Heart left ventricle (tissue), 16 donors: ENCODE measurements around the gene C9orf43. TPM values are rescaled to one million over a fixed set of nuclear protein-coding genes. Genes with fewer than 3 reads are reported as not detected.
A peak's percentile ranks its signal among the peaks of the same experiment; 100 is the strongest.
"Not testable (repeated sequence)": the region's sequence is repeated elsewhere in the genome, so short reads cannot be mapped to it uniquely, and the experiment has no call there.

ENCODE experiments used
- ATAC-seq, 4 donors: fragments of 200-7000 bp; cut with Tn5 transposase; one replicate each; pipeline ENCODE4 v1.9.1; 2020 to 2022; ENCODE audit warnings: moderate library complexity in 4 of 4, mild to moderate bottlenecking in 3 of 4, moderate number of reproducible peaks in 1 of 4
- DNase-seq, 5 donors: peaks; one replicate each; pipeline ENCODE4 v3.0.0-alpha.2; 2020
- H3K27ac ChIP-seq, 12 donors: fragments of 200-600 bp; sonication (generic) in 4 of 12; one replicate each; pipeline versions ENCODE4 v1.5.0 to v1.8.0; 2016 to 2022; ENCODE audit warnings: mild to moderate bottlenecking in 2 of 12
- H3K27me3 ChIP-seq, 9 donors: fragments of 200-600 bp; sonication (generic) in 2 of 9; one replicate each; pipeline versions ENCODE4 v1.5.1 to v1.8.0; 2016 to 2022; ENCODE audit warnings: mild to moderate bottlenecking in 3 of 9
- H3K36me3 ChIP-seq, 9 donors: fragments of 200-600 bp; sonication (generic) in 2 of 9; one replicate each; pipeline versions ENCODE4 v1.5.0 to v1.8.0; 2018 to 2022; ENCODE audit warnings: mild to moderate bottlenecking in 2 of 9
- H3K4me1 ChIP-seq, 12 donors: fragments of 200-600 bp; sonication (generic) in 4 of 12; one replicate each; pipeline versions ENCODE4 v1.5.0 to v1.8.0; 2016 to 2022; ENCODE audit warnings: mild to moderate bottlenecking in 3 of 12
- H3K4me3 ChIP-seq, 12 donors: fragments of 200-600 bp; sonication (generic) in 4 of 12; one replicate each; pipeline versions ENCODE4 v1.5.0 to v1.8.0; 2017 to 2022; ENCODE audit warnings: mild to moderate bottlenecking in 9 of 12, moderate library complexity in 4 of 12
- H3K9me3 ChIP-seq, 12 donors: fragments of 200-600 bp; sonication (generic) in 4 of 12; one replicate each; pipeline versions ENCODE4 v1.5.0 to v1.8.0; 2016 to 2022; ENCODE audit warnings: mild to moderate bottlenecking in 1 of 12
- POLR2A ChIP-seq, 2 donors: fragments of 450-650 bp; IDR thresholded peaks; one replicate each; pipeline ENCODE4 v1.6.1; 2017; ENCODE audit warnings: antibody characterized with exemption in 2 of 2, mild to moderate bottlenecking in 2 of 2, moderate library complexity in 2 of 2
- WGBS, 4 donors: extraction: QIAGEN DNeasy Blood & Tissue Kit in 2 of 4; methylation state at CpG; one replicate each; pipeline versions ENCODE4 v1.1.5 to v1.1.7; 2013 to 2018; 5-methylcytosine and 5-hydroxymethylcytosine counted together
- intact Hi-C, 10 donors: fragments of 100-400 bp; cut with DNase I; formaldehyde crosslinking; loops; one replicate each; pipeline versions ENCODE4 v1.11.1 to v1.14.2; 2022
- polyA plus RNA-seq, 2 donors: library from polyadenylated mRNA; stranded (reverse); fragments of 200-250 nt; gene quantifications; one replicate each; pipeline ENCODE4 v1.2.3, GENCODE V29; 2013
- total RNA-seq, 9 donors: library from RNA; depleted of rRNA in 2 of 9; stranded (reverse); fragments of >200 nt in 2 of 9; fragmentation: NEBNext Ultra II Directional in 3 of 9; extraction: Animal tissue kit (Norgen Biotek cat#: 25700) in 3 of 9; gene quantifications; one replicate each; pipeline versions ENCODE4 v1.1.0 to v1.2.4, GENCODE V29; 2016 to 2023
- TF ChIP-seq, protein P1 (sequence below), 12 donors: fragments of 200-600 bp; sonication (generic) in 4 of 12; IDR thresholded peaks; one replicate each; pipeline versions ENCODE4 v1.5.0 to v1.8.0; 2018 to 2022; ENCODE audit warnings: antibody characterized with exemption in 12 of 12, mild to moderate bottlenecking in 5 of 12
- donor health status: ischemic (EF 13 %, LVEDD 7.1; RV severe dilation, severe dysfunction).
- donor health status: healthy with polysubstance abuse.
- donor health status: DM: no; HTN: yes; CAD: no.
- donor health status: DM: no; HTN: no; CAD: no.
- donor health status: ischemic (EF 25% LVEDD 6.9; RV normal size, moderate dysfunction).
- donor health status: ischemic (EF 25% LVEDD 5.7; RV mildly dilated, moderate dysfunction).
- donor health status: healthy.
- donor health status: DM: yes; HTN: yes; CAD: no.
- donor health status: ischemic (EF 35%, LVEDD 5.7; RV mildly dilated, moderate dysfunction).
- donor health status: nonischemic (EF 11% LVEDD 7.7; RV severe dilation, severe dysfunction).
- donor health status: DM: yes; HTN: yes; CAD: no.
- donor health status: PGD.
- donor health status: ischemic (EF 29% LVEDD 5.4; RV normal size, mild dysfunction).
- donor health status: nonischemic (EF 23%, LVEDD 6.1; RV moderate dilation, normal function).

The C9orf43 gene
- total and polyA plus RNA-seq, 11 donors, result 0.14 to 0.93 (median 0.25) TPM; not detected in 5

GRCh38 chr9:113403646-113404045 is 6.9 kb upstream of the C9orf43 start:
- H3K4me1 ChIP-seq, result peaks cover 0 to 58% (median 21%) of the 10 kb centered on the region in 12 donors
- TF ChIP-seq, protein P1, sequence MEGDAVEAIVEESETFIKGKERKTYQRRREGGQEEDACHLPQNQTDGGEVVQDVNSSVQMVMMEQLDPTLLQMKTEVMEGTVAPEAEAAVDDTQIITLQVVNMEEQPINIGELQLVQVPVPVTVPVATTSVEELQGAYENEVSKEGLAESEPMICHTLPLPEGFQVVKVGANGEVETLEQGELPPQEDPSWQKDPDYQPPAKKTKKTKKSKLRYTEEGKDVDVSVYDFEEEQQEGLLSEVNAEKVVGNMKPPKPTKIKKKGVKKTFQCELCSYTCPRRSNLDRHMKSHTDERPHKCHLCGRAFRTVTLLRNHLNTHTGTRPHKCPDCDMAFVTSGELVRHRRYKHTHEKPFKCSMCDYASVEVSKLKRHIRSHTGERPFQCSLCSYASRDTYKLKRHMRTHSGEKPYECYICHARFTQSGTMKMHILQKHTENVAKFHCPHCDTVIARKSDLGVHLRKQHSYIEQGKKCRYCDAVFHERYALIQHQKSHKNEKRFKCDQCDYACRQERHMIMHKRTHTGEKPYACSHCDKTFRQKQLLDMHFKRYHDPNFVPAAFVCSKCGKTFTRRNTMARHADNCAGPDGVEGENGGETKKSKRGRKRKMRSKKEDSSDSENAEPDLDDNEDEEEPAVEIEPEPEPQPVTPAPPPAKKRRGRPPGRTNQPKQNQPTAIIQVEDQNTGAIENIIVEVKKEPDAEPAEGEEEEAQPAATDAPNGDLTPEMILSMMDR (IDR thresholded peaks at IDR 0.05), result no peak
- no peak for TF ChIP-seq POLR2A (IDR thresholded peaks at IDR 0.05)
- H3K36me3 ChIP-seq, result peaks cover 0 to 17% (median 14%) of the 10 kb centered on the region in 9 donors
- H3K9me3 ChIP-seq, result no peaks in the 10 kb centered on the region
- DNase-seq (no peak), ATAC-seq (no peak)
- H3K27ac ChIP-seq, result peak overlapping the region in 1 of 12 donors; percentile 62
- intact Hi-C loops, result loop anchor here in 8 of 10 donors (5.0 to 10.0 kb wide), 7 partner anchors 61 to 251 kb away; partner anchors contain the start of genes CDC26 (in 4 of the 8), PRPF4 (in 4 of the 8), WDR31 (in 2 of the 8) and SLC31A2 (in 1 of the 8)
- no peaks in the 10 kb centered on the region for H3K27me3 ChIP-seq
- 78 to 86% (median 83%) methylated on average over 2 of the region's 2 CpGs for WGBS, 4 donors
- no peak overlapping the region for H3K4me3 ChIP-seq

- intact Hi-C loops, result loop anchor here in 7 of 10 donors (2.0 to 10.0 kb wide), 4 partner anchors 94 to 132 kb away; partner anchors contain the start of genes CDC26 (in 4 of the 7) and PRPF4 (in 4 of the 7)
- H3K36me3 ChIP-seq, result peaks cover 0 to 23% (median 18%) of the 10 kb centered on the region in 9 donors
- peak overlapping the region in 4 of 12 donors; percentile 13 to 52 (median 34) for H3K27ac ChIP-seq
- not testable (repeated sequence) for DNase-seq, H3K4me3 ChIP-seq, ATAC-seq, H3K27me3 ChIP-seq, H3K9me3 ChIP-seq
- 84 to 92% (median 87%) methylated on average over 9 of the region's 9 CpGs for WGBS, 4 donors
- peaks cover 0 to 49% (median 13%) of the 10 kb centered on the region in 12 donors for H3K4me1 ChIP-seq
These were observed 4.2 kb upstream of the C9orf43 start for GRCh38 chr9:113406353-113406752.

DNA sequence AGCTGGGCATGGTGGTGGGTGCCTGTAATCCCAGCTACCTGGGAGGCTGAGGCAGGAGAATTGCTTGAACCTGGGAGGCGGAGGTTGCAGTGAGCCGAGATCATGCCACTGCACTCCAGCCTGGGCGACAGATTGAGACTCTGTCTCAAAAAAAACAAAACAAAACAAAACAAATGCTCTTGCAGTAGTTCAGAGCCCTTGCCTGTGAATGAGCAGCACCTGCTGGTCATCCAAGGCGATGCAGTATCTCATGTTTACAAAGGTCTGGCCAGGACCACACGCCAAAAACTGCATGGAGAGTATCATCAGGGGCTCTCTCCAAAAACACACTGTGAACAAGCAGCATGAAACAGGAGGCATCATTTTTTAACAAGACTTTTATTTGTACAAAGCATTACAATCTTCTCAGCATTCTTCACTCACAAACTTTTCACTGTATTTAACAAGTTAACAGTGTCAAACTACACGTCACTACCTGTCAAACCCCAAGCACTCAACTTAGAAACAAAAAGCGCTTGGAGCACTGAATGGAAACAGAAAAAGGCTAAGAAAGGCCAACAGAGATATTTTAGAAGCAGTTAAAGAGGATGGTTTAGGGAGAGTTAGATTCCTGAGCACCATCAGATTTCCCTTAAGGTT is 3.6 kb upstream of the C9orf43 start:
- 23 to 29% (median 26%) methylated on average over 7 of the region's 7 CpGs for WGBS, 4 donors
- H3K27ac ChIP-seq, result peak overlapping the region in 4 of 12 donors; percentile 13 to 52 (median 34)
- TF ChIP-seq, protein P1 (IDR thresholded peaks at IDR 0.05), result peak; percentile 63 to 81 (median 72)
- H3K27me3 ChIP-seq, H3K9me3 ChIP-seq, H3K4me3 ChIP-seq: not testable (repeated sequence)
- peaks cover 0 to 23% (median 18%) of the 10 kb centered on the region in 9 donors for H3K36me3 ChIP-seq
- H3K4me1 ChIP-seq, result peaks cover 0 to 44% (median 12%) of the 10 kb centered on the region in 12 donors
- peak in 1 of 4 donors; percentile 13 for ATAC-seq
- DNase-seq, result peak; percentile 37 to 72 (median 57)
- intact Hi-C loops, result loop anchor here in 7 of 10 donors (2.0 to 10.0 kb wide), 4 partner anchors 95 to 132 kb away; partner anchors contain the start of genes CDC26 (in 4 of the 7) and PRPF4 (in 4 of the 7)

GRCh38 chr9:113409481-113409880 is 1.1 kb upstream of the C9orf43 start:
- 42 to 49% (median 47%) methylated on average over 10 of the region's 10 CpGs for WGBS, 4 donors
- H3K27ac ChIP-seq, result peak overlapping the region in 11 of 12 donors; percentile 85 to 99 (median 97)
- intact Hi-C loops, result loop anchor here in 5 of 10 donors (5.0 to 10.0 kb wide), 3 partner anchors 97 to 135 kb away; partner anchors contain the start of genes CDC26 (in 4 of the 5) and PRPF4 (in 4 of the 5)

More at GRCh38 chr9:113409481-113409880, 1.1 kb upstream of the C9orf43 start:
- ATAC-seq, result no peak
- Histone ChIP-seq H3K4me1 (peaks cover 0 to 31% (median 12%) of the 10 kb centered on the region in 12 donors), H3K36me3 (peaks cover 0 to 23% (median 18%) of the 10 kb centered on the region in 9 donors), H3K9me3 (no peaks in the 10 kb centered on the region), H3K27me3 (no peaks in the 10 kb centered on the region), H3K4me3 (peak overlapping the region; percentile 61 to 97 (median 80))
- DNase-seq, result no peak
- TF ChIP-seq POLR2A (IDR thresholded peaks at IDR 0.05), result no peak
- TF ChIP-seq, protein P1 (IDR thresholded peaks at IDR 0.05), result no peak
